Natural killer cell (primary cell): ENCODE data around the gene SVEP1. TPM values are rescaled to one million over a fixed set of nuclear protein-coding genes. Genes with fewer than 3 reads are reported as not detected.

Experiments used
- ATAC-seq, 3 donors: fragments of 150-1000 bp in 2 of 3; fragments of 200-7000 bp in 1 of 3; cut with Tn5 transposase; 1 replicate in 1 of 3; 2 replicates in 2 of 3; pipeline ENCODE4 v1.10.0; 2021; ENCODE audit warnings: mild to moderate bottlenecking in 2 of 3, moderate library complexity in 2 of 3
- DNase-seq, 2 donors: peaks; one replicate each; pipeline versions ENCODE4 v3.0.0 to v3.0.0-alpha.2; 2013 to 2021; ENCODE audit warnings: mixed read lengths in 1 of 2
- H3K27ac ChIP-seq: one replicate; pipeline ENCODE4 v1.5.1; 2013; ENCODE audit warnings: mild to moderate bottlenecking, low read length
- H3K27me3 ChIP-seq: one replicate; pipeline ENCODE4 v1.6.1; 2013; ENCODE audit warnings: low read length; ENCODE audit not compliant: control insufficient read depth, insufficient read depth
- H3K36me3 ChIP-seq: one replicate; pipeline ENCODE4 v1.6.1; 2013; ENCODE audit warnings: low read length; ENCODE audit not compliant: control insufficient read depth, insufficient read depth
- H3K4me1 ChIP-seq: one replicate; pipeline ENCODE4 v1.6.1; 2013; ENCODE audit warnings: low read length; ENCODE audit not compliant: control insufficient read depth, insufficient read depth
- H3K4me3 ChIP-seq: one replicate; pipeline ENCODE4 v1.5.1; 2013; ENCODE audit warnings: low read length
- H3K9me3 ChIP-seq: one replicate; pipeline ENCODE4 v1.6.1; 2013; ENCODE audit warnings: low read length; ENCODE audit not compliant: control insufficient read depth, insufficient read depth
- H3K27ac Mint-ChIP-seq, 2 donors: one replicate each; pipeline ENCODE4 v1.8.0; 2022; ENCODE audit warnings: mild to moderate bottlenecking in 2 of 2, mixed read lengths in 2 of 2, moderate library complexity in 1 of 2
- H3K27me3 Mint-ChIP-seq, 2 donors: one replicate each; pipeline ENCODE4 v1.8.0; 2022; ENCODE audit warnings: low read depth in 2 of 2, mixed read lengths in 2 of 2
- H3K36me3 Mint-ChIP-seq: one replicate; pipeline ENCODE4 v1.8.0; 2022; ENCODE audit warnings: mixed read lengths
- H3K4me1 Mint-ChIP-seq, 2 donors: one replicate each; pipeline ENCODE4 v1.8.0; 2022; ENCODE audit warnings: mixed read lengths in 2 of 2
- H3K4me3 Mint-ChIP-seq: one replicate; pipeline ENCODE4 v1.8.0; 2022; ENCODE audit warnings: mild to moderate bottlenecking, moderate library complexity, mixed read lengths
- H3K9me3 Mint-ChIP-seq, 2 donors: one replicate each; pipeline ENCODE4 v1.8.0; 2022; ENCODE audit warnings: mixed read lengths in 2 of 2
- WGBS: methylation state at CpG from one replicate; pipeline ENCODE4 v1.1.7; 2013; ENCODE audit warnings: missing lambda C conversion rate; ENCODE audit not compliant: insufficient coverage; 5-methylcytosine and 5-hydroxymethylcytosine counted together
- intact Hi-C: fragments of 100-400 bp; cut with micrococcal nuclease; formaldehyde crosslinking; loops from one replicate; pipeline ENCODE4 v1.14.2; 2022
- total RNA-seq, 4 donors: library from RNA; stranded (reverse); fragments of 120-200 nt in 1 of 4; gene quantifications; one replicate each; pipeline versions ENCODE4 v1.2.3 to v1.2.4, GENCODE V29; 2013 to 2022
- TF ChIP-seq, protein P1 (sequence below): fragments of 200-600 bp; IDR thresholded peaks from one replicate; pipeline ENCODE4 v1.8.0; 2022; ENCODE audit warnings: antibody characterized with exemption

The SVEP1 gene
- total RNA-seq, 3 donors from 2014 or later (not counting 1 experiment from before 2014, with no cell fraction given): not detected

DNA sequence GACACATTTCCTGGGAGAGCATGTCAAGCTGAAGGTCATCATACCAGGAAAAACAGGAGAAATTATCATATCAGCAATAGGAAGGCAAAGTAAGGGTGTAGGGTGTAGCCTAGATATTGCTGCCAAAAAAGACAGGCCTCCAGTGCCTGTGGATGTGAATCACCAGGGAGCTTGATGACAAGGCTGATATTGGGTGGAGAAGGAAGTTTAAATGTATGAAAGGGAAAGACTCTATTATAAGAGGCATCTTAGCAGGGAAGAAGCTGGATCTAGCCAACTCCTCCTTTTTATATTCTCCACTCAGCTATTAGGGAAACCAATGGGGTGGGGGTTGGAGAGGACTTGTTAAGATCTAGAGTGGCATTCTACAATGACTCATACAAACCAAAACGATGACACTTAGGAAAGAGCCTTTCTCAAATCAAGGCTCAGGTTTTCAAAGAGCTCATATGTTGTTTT is 228.5 kb downstream of the SVEP1 start:
- H3K4me3 ChIP-seq: no peak overlapping the region
- intact Hi-C loops: no loop called here
- H3K4me1 ChIP-seq: no peaks in the 10 kb centered on the region
- DNase-seq (no peak), ATAC-seq (no peak)
- H3K36me3 ChIP-seq: no peaks in the 10 kb centered on the region
- Mint-ChIP-seq H3K4me1 (no peaks in the 10 kb centered on the region), H3K36me3 (no peaks in the 10 kb centered on the region), H3K27ac (no peak overlapping the region), H3K27me3 (peaks cover 0 to 2% of the 10 kb centered on the region in 2 donors), H3K4me3 (no peak overlapping the region), H3K9me3 (no peaks in the 10 kb centered on the region)
- TF ChIP-seq, protein P1, sequence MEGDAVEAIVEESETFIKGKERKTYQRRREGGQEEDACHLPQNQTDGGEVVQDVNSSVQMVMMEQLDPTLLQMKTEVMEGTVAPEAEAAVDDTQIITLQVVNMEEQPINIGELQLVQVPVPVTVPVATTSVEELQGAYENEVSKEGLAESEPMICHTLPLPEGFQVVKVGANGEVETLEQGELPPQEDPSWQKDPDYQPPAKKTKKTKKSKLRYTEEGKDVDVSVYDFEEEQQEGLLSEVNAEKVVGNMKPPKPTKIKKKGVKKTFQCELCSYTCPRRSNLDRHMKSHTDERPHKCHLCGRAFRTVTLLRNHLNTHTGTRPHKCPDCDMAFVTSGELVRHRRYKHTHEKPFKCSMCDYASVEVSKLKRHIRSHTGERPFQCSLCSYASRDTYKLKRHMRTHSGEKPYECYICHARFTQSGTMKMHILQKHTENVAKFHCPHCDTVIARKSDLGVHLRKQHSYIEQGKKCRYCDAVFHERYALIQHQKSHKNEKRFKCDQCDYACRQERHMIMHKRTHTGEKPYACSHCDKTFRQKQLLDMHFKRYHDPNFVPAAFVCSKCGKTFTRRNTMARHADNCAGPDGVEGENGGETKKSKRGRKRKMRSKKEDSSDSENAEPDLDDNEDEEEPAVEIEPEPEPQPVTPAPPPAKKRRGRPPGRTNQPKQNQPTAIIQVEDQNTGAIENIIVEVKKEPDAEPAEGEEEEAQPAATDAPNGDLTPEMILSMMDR: no peak
- no peaks in the 10 kb centered on the region for H3K27me3 ChIP-seq
- 43% methylated on average over 1 of the region's 1 CpG for WGBS
- H3K9me3 ChIP-seq: no peaks in the 10 kb centered on the region
- H3K27ac ChIP-seq: no peak overlapping the region

DNA sequence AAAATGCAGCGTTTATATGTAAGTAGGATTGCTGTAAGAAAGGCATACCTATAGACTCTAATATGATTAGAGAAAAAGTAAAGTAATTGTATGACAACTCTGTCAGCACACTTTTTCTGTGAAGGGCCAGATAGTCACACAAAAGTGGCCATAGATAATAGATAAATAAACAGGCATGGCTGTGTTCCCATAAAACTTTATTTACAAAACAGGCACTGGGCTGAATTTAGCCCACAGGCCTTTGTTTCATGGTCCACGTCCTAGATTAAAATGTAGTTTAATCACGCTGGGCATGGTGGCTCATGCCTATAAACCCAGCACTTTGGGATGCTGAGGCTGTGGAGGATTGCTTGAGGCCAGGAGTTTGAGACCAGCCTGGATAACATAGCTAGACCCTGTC is 233.2 kb downstream of the SVEP1 start:
- no peaks in the 10 kb centered on the region for H3K9me3 Mint-ChIP-seq
- ATAC-seq: no peak
- no peak overlapping the region for H3K27ac Mint-ChIP-seq
- no peaks in the 10 kb centered on the region for H3K4me1 Mint-ChIP-seq
- Histone ChIP-seq H3K9me3 (no peaks in the 10 kb centered on the region), H3K36me3 (no peaks in the 10 kb centered on the region), H3K4me1 (no peaks in the 10 kb centered on the region), H3K4me3 (no peak overlapping the region), H3K27ac (no peak overlapping the region), H3K27me3 (no peaks in the 10 kb centered on the region)
- peaks cover 0 to 2% of the 10 kb centered on the region in 2 donors for H3K27me3 Mint-ChIP-seq
- TF ChIP-seq, protein P1: no peak
- intact Hi-C loops: no loop called here
- DNase-seq: no peak
- H3K4me3 Mint-ChIP-seq: no peak overlapping the region
- no peaks in the 10 kb centered on the region for H3K36me3 Mint-ChIP-seq
- WGBS: 35% methylated on average over 2 of the region's 3 CpGs

DNA sequence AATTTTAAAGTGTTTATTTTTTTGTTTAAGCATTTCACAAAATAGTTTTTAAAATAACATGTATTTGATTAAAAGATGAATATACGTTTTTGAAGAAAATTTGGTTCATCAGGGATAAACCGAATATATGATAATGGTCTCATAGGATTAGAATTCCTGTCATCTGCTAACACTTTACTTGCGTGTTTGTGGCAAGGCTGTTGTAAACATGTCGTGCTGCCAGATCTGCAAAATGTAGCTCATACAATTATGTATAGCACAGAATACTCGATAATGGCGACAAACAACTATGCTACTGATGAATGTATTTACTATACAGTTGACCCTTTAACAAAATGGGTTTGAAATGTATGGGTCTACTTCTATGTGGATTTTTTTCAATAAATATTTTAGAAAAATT is 234.7 kb downstream of the SVEP1 start:
- DNase-seq: no peak
- no peaks in the 10 kb centered on the region for H3K9me3 ChIP-seq
- no peaks in the 10 kb centered on the region for H3K4me1 ChIP-seq
- no peaks in the 10 kb centered on the region for H3K27me3 ChIP-seq
- WGBS: 95% methylated on average over 4 of the region's 6 CpGs
- Mint-ChIP-seq H3K4me3 (no peak overlapping the region), H3K27me3 (no peaks in the 10 kb centered on the region), H3K27ac (no peak overlapping the region), H3K36me3 (no peaks in the 10 kb centered on the region), H3K4me1 (no peaks in the 10 kb centered on the region), H3K9me3 (no peaks in the 10 kb centered on the region)
- no peak overlapping the region for H3K4me3 ChIP-seq
- no peak for ATAC-seq
- TF ChIP-seq, protein P1: no peak
- no peaks in the 10 kb centered on the region for H3K36me3 ChIP-seq
- intact Hi-C loops: no loop called here
- H3K27ac ChIP-seq: no peak overlapping the region

DNA sequence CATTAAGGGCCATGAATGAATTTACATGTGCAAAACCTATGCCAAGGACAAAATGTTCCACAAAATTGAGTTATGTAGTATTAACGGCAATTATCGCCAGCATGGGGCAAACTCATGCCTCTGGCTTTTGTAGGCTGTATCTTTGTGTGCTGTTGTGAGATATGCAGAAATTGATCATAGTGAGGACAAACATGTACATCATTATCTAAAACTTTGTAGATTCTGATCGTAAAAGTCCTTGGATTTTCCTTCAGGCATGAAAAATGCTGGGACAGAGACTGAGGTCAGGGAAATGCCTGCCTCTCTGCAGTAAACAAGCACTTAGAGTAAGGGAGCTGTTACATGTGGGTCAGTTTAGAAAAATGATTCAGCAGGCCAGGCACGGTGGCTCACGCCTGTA is 236.0 kb downstream of the SVEP1 start:
- Mint-ChIP-seq H3K9me3 (no peaks in the 10 kb centered on the region), H3K4me1 (no peaks in the 10 kb centered on the region), H3K4me3 (no peak overlapping the region), H3K27me3 (no peaks in the 10 kb centered on the region), H3K36me3 (no peaks in the 10 kb centered on the region), H3K27ac (no peak overlapping the region)
- Histone ChIP-seq H3K4me3 (no peak overlapping the region), H3K9me3 (no peaks in the 10 kb centered on the region), H3K27me3 (no peaks in the 10 kb centered on the region), H3K27ac (no peak overlapping the region), H3K4me1 (no peaks in the 10 kb centered on the region), H3K36me3 (no peaks in the 10 kb centered on the region)
- 89% methylated on average over 5 of the region's 5 CpGs for WGBS
- no peak for DNase-seq
- intact Hi-C loops: no loop called here
- ATAC-seq: no peak
- TF ChIP-seq, protein P1: no peak
